GM19463 (cell line): ENCODE measurements around the gene TSPAN18.

Source experiments
- ATAC-seq: cut with Tn5 transposase; IDR thresholded peaks from one replicate; pipeline ENCODE4 v1.9.1; 2021; ENCODE audit warnings: mild to moderate bottlenecking, moderate library complexity; ENCODE audit not compliant: unreplicated experiment

Gene TSPAN18

GRCh38 chr11:44938066-44938691 is 211.4 kb downstream of the TSPAN18 start:
- no peak for ATAC-seq

GRCh38 chr11:44939673-44940395 is 213.1 kb downstream of the TSPAN18 start:
- no peak for ATAC-seq

DNA sequence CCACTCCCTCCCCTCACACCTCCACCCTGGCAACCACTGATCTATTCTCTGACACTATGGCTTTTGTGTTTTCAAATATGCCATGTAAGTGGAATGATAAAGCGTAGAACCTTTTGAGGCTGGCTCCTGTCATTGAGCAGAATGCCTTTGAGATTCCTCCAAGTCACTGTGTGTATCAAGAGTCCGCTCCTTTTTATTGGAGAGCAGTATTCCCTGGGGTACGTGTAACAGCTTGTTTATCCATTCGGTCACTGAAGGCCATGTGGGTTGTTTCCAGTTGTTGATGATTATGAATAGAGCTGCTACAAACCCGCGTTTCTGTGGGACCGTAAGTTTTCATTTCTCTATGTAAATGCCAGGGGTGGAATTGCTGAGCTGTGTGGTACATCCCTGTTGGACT is 213.6 kb downstream of the TSPAN18 start:
- no peak for ATAC-seq

DNA sequence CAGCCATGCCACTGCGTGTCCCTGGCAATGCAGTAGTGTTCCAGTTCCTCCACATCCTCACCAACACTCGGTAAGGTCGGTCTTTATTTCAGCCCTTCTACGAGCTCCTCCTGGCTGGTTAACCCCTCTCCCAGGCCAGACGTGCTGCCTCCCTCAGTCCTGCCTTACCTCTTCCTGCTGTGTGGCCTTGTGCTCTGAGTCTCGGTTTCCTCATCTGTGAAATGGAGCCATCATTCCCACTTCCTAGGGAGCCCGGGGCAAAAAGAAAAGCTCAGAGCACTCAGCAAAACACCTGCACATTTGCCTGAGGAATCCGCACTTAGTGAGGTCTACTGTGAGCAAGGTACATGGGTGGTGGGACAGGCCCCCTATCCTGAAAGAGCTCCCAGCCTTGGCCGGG is 214.1 kb downstream of the TSPAN18 start:
- ATAC-seq = no peak

GRCh38 chr11:44941259-44942021 is 214.7 kb downstream of the TSPAN18 start:
- ATAC-seq = no peak

DNA sequence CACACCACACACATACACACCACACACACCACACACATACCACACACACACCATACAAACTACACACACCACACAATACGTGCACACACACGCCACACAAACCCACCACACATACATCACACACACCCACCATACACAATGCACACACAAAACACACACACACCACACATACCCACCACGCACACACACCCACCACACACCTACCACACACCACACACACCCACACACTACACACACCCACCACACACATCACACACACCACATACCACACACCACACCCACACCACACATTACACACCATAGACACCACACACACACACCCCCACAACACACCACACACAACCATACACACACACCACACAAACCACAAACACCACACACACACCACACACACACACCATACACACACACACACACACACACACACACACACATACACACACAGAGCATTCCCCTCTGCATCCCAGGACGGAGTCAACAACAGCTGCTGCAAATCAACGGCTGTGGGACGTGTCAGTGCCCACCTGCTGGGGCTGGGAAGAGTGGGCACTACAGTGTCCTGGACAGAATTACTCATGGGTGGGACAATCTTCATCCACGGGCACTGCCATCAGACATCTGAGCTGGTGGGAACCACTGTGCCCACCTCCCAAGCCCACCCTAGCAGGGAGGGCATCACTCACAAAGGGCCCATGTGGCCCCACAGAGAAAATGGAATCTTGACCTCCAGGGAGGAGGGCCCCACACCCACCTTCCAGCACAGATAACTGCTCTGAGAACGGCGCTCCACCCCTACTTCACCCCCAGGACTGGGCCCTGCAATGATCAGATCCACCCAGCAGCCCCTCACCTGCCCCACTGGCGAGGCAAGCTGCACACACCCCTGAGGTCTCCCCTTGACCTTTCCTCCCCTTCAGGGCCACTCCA is 215.5 kb downstream of the TSPAN18 start:
- no peak for ATAC-seq

GRCh38 chr11:44943118-44943517 is 216.4 kb downstream of the TSPAN18 start:
- ATAC-seq = peak; percentile 83

DNA sequence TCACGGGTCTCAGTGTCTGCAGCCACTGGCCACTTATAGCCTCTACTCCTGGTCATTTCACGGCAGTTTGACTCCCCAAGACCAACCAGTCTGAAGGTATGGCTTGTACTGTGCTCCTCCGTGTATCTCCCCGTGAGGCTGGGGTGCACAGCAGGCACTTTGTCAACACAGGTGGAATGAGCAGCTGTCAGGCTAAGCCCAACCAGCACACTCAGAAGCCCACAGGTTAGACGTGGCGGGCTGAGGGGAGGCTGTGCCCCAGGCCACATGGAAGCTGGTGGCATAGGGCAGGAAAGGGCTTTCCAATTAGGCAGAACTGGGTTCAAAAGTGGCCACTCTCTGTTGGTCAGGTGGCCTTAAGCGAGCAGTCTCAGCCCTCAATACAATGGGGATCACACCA is 216.9 kb downstream of the TSPAN18 start:
- ATAC-seq = no peak

- no peak for ATAC-seq
Observed at GRCh38 chr11:44944181-44944852, 217.6 kb downstream of the TSPAN18 start.

DNA sequence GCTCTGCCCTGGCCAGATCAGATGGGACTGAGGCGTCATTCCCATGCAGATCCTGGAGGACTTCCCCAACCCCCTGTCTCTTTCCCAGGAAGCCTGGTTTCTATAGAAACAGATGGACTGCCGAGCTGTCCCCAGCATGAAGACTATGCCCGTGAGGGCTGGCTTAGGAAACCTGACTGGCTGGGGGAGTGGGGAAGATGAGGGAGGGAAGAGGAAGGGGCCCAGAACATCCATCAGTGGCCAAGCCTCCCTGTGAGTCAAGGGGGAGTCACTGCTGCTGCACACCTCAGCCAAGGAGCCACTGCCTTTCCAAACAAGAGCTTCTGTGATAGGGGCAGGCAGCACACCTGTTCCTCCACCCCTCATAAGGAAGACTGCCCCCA is 218.1 kb downstream of the TSPAN18 start:
- no peak for ATAC-seq

GRCh38 chr11:44945666-44946065 is 218.9 kb downstream of the TSPAN18 start:
- no peak for ATAC-seq

DNA sequence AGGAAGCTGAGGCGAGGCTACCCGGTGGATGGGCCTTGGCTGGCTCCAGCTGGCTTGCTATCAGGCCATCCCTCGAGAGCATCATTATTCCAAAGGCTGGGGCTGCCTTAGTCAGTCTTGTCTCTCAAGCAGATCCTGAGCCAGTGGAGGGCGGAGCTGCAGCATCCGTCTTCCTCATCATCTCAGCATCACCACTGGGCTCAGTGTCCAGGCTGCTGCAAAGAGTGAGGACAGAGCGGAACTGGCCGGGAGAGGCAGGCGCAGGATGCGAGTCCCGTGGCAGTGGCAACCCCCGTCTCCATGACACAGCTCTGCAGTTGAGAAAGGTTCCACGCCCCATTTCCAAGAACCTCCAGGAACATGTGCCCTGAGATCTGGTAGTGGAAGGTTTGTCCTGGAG is 219.5 kb downstream of the TSPAN18 start:
- ATAC-seq = no peak

GRCh38 chr11:44947114-44947513 is 220.4 kb downstream of the TSPAN18 start:
- no peak for ATAC-seq

DNA sequence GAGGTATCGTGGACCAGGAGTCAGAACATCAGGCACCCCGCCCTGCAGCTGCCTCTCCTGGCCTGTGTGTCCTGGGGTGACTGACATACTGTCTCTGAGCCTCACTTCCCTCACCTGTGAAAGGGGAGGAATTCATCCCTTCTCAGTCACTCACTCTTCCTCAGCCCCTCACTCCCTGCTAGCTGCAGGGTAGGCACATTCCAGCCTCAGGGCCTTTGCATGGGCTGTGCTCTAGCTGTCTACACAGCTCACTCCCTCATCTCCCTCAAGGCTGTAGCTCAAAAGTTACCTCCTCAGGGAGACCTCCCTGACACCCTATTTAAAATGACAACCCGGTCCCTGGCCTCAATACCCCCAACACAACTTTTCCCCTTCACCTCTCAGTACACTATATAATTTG is 221.4 kb downstream of the TSPAN18 start:
- ATAC-seq = no peak

GRCh38 chr11:44949160-44950030 is 222.6 kb downstream of the TSPAN18 start:
- ATAC-seq = no peak

DNA sequence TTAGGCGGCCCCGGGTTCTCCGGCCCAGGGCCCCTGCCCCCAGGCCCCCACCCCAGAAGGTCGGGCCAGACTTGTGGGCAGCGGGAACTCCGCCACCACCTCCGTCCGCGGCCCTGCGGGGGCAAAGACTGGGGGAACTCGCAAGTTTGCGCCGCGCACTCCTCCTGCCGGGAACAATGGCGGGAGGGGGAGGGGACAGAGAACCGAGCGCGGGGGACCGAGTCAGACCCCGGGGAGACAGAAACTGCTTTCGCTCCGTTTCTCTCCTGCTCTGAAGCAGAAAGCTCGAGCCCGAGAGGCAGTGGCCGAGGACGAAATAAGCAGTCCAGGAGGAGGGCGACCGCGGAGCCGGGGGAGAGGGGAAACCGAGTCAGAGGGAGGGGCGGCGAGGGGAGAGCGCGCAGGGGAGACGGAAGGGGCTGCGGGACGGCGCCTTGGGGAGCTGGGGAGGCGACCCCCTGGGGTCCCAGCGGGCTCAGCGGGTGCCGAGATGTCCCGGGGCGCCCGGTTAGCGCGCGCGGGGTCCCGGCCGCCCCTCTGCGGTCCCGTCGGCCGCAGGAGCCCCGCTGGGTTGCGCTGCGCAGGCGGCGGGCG is 223.4 kb downstream of the TSPAN18 start:
- no peak for ATAC-seq

DNA sequence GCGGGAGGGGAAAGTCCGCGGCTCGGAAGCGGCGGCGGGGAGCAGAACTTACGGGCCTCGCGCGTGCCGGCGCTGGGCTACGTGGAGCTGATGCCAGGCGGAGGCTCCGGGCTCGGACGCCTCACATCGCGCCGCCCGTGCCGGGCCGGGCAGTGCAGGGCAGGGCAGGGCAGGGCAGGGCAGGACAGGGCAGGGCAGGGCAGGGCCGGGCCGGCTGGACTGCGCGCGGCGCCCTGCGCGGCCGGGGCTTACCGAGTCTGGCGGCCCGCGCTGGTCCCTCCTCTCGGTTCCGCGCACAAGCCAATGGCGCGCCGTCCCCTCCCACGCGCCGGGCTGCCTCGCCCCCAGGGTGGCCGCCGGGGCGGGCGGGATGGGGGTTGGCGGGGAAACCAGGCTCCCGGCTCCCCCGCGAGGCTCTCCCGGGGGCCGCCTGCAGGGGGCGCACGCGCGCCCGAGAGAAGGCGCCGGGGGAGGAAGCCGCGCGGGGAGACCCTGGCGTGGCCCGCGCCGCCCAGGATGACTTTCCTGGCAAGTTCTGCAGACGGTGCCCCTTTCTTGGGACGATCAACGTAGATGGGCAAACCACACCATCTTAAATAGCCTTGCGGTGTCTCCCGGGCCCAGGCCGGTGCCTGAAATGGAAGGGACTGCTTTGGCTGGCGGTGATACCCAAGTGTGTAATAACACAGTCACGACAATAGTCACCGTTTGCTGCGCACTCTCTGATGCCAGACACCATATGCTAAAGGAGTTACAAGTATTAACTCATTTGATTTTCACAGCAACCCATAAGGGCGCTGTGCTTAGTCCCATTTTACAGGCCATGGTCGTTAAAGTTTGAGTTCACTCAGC is 224.1 kb downstream of the TSPAN18 start, which contains the start of gene TP53I11:
TSS of gene TP53I11 (minus strand) at position 259 of the 852 bp plus-strand sequence. CDS start 12,548 bp downstream, outside the sequence.
- peak; percentile 56 for ATAC-seq

GRCh38 chr11:44952082-44952481 is 225.3 kb downstream of the TSPAN18 start:
- ATAC-seq = no peak
